ENCODE results near the gene MSANTD1.
A peak's percentile ranks its signal among the peaks of the same experiment; 100 is the strongest.

The MSANTD1 gene

GRCh38 chr4:3283483-3283882 is 34.5 kb downstream of the MSANTD1 start:
- Mint-ChIP-seq H3K9me3 (no peaks in the 10 kb centered on the region), H3K36me3 (peaks cover 2% of the 10 kb centered on the region), H3K27me3 (peaks cover 6% of the 10 kb centered on the region), H3K4me3 (no peak overlapping the region), H3K4me1 (no peaks in the 10 kb centered on the region), H3K27ac (no peak overlapping the region)

GRCh38 chr4:3283916-3284315 is 35.0 kb downstream of the MSANTD1 start:
- H3K27ac Mint-ChIP-seq = no peak overlapping the region
- no peak overlapping the region for H3K4me3 Mint-ChIP-seq
- H3K4me1 Mint-ChIP-seq = no peaks in the 10 kb centered on the region
- peaks cover 6% of the 10 kb centered on the region for H3K27me3 Mint-ChIP-seq
- no peaks in the 10 kb centered on the region for H3K9me3 Mint-ChIP-seq
- H3K36me3 Mint-ChIP-seq = peaks cover 2% of the 10 kb centered on the region

DNA sequence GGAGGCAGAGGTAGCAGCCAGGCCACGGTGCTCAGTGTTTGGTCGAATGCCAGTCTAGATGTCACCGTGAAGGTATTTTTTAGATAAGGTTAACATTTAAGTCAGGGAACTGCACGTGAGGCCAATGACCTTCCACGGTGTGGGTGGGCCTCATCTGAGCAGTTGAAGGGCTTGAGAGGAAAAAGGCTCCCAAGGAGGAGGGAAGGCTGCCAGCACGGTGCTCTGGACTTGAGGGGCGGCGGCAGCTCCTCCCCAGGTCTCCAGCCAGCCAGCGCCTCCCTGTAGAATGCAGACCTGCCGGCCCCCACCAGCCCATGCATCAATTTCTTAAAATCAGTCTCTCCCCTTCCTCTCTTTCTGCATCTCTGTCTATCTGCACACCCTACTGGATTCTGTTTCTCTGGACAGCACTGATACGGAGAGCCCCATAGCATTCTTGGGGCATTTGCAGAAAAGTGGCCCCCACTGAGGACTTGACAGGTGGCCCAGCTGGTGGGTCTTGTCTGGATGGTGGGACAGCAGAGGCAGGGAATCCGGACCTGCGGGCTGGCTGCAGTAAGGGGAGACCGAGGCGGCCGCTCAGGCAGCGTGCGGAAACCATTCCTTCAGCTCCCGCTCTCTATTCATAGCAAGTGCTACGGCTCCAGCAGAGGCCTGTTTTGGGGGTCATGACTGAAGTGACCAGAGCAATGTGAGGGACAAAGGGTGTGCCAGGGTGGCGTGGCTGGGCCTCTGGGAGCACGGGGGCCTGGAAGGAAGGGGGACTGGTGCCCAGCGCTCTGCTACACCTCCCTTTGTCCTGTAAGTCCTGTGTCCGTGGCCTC is 36.0 kb downstream of the MSANTD1 start:
- no peak overlapping the region for H3K27ac Mint-ChIP-seq
- H3K9me3 Mint-ChIP-seq = no peaks in the 10 kb centered on the region
- H3K4me3 Mint-ChIP-seq = no peak overlapping the region
- H3K27me3 Mint-ChIP-seq = peaks cover 6% of the 10 kb centered on the region
- peaks cover 2% of the 10 kb centered on the region for H3K36me3 Mint-ChIP-seq
- no peaks in the 10 kb centered on the region for H3K4me1 Mint-ChIP-seq

GRCh38 chr4:3285558-3286334 is 36.8 kb downstream of the MSANTD1 start:
- Mint-ChIP-seq H3K4me1 (no peaks in the 10 kb centered on the region), H3K27ac (no peak overlapping the region), H3K9me3 (no peaks in the 10 kb centered on the region), H3K27me3 (peaks cover 6% of the 10 kb centered on the region), H3K36me3 (peaks cover 2% of the 10 kb centered on the region), H3K4me3 (no peak overlapping the region)

DNA sequence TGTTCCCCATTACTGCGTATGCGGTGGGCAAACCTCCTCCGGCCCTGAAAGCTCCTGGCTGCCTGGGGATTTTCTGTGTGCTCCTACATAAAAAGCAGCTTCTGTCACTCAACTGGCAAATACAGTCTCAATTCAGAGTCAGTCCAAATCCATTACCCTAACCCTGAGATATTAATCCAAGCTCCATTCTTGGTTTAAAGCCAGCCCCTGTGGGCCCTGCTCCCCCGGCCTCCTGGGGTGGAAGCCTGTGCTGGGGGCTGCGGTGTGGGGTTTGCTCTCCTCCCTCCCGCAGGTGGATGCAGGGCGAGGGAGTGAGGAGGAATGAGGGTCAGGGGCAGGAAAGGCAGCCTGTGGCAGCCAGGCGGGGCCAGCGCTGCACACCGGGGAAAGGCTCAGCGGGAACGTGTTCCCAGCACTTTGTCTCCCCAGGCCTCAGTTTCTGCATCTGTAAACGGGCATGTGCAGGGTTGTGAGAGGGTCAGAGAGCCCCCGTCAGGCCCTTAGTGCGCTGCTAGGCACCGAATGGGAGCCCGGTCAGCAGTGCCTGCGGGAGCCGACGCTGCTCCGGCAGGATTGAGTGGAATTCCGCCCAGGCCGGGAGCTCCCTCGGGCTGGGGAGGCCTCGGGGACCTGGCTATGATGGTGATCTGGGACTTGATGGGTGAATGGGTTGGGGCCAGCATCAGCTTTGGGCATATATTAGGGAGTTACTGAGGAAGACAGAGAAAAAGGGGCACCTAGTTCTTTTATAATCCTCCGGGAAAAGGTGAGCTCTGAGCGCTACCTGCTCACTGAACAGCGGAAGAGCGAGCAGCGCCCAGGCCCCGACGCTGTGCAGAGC is 37.6 kb downstream of the MSANTD1 start:
- peaks cover 3% of the 10 kb centered on the region for H3K4me1 Mint-ChIP-seq
- peaks cover 6% of the 10 kb centered on the region for H3K27me3 Mint-ChIP-seq
- no peak overlapping the region for H3K4me3 Mint-ChIP-seq
- no peaks in the 10 kb centered on the region for H3K9me3 Mint-ChIP-seq
- H3K36me3 Mint-ChIP-seq = peaks cover 2% of the 10 kb centered on the region
- no peak overlapping the region for H3K27ac Mint-ChIP-seq

- Mint-ChIP-seq H3K36me3 (no peaks in the 10 kb centered on the region), H3K27ac (no peak overlapping the region), H3K9me3 (no peaks in the 10 kb centered on the region), H3K4me1 (peaks cover 6% of the 10 kb centered on the region), H3K4me3 (no peak overlapping the region), H3K27me3 (peaks cover 6% of the 10 kb centered on the region)
These were observed 38.5 kb downstream of the MSANTD1 start for GRCh38 chr4:3287271-3287971.

- H3K27me3 Mint-ChIP-seq = peaks cover 6% of the 10 kb centered on the region
- H3K4me1 Mint-ChIP-seq = peaks cover 6% of the 10 kb centered on the region
- H3K36me3 Mint-ChIP-seq = no peaks in the 10 kb centered on the region
- H3K9me3 Mint-ChIP-seq = no peaks in the 10 kb centered on the region
- H3K4me3 Mint-ChIP-seq = no peak overlapping the region
- H3K27ac Mint-ChIP-seq = no peak overlapping the region
These were observed 39.1 kb downstream of the MSANTD1 start for GRCh38 chr4:3287972-3288570.

DNA sequence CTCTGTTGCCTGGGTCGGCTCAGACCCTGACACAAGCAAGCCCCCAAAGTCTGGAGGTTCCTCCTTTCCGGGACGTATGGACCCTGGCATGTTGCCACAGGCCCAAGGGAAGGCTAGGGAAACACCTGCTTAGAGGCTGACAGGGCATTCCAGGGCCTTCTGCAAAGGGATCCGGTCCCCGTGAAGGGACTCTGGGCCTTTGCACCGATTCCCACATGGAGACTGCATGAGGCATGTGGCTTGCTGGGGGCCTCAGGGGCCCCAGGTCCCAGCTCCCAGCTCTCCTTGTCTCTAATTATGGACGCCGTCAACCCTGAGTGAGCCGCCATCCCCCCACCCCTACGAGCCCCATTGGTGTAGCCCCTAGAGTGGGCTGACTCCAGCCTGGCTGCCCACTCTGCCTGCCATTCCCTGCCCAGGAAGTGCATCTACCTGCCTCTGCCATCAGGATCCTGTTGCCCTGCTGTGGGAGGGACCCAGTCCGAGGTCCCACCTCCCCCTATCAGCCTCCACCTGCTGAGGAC is 39.7 kb downstream of the MSANTD1 start:
- no peaks in the 10 kb centered on the region for H3K36me3 Mint-ChIP-seq
- H3K27me3 Mint-ChIP-seq = peaks cover 6% of the 10 kb centered on the region
- peaks cover 10% of the 10 kb centered on the region for H3K4me1 Mint-ChIP-seq
- H3K27ac Mint-ChIP-seq = no peak overlapping the region
- H3K9me3 Mint-ChIP-seq = no peaks in the 10 kb centered on the region
- H3K4me3 Mint-ChIP-seq = no peak overlapping the region

GRCh38 chr4:3290476-3290875 is 41.5 kb downstream of the MSANTD1 start:
- H3K4me3 Mint-ChIP-seq = peak overlapping the region; percentile 7
- peaks cover 18% of the 10 kb centered on the region for H3K4me1 Mint-ChIP-seq
- H3K36me3 Mint-ChIP-seq = no peaks in the 10 kb centered on the region
- peaks cover 4% of the 10 kb centered on the region for H3K27me3 Mint-ChIP-seq
- H3K27ac Mint-ChIP-seq = no peak overlapping the region
- no peaks in the 10 kb centered on the region for H3K9me3 Mint-ChIP-seq

DNA sequence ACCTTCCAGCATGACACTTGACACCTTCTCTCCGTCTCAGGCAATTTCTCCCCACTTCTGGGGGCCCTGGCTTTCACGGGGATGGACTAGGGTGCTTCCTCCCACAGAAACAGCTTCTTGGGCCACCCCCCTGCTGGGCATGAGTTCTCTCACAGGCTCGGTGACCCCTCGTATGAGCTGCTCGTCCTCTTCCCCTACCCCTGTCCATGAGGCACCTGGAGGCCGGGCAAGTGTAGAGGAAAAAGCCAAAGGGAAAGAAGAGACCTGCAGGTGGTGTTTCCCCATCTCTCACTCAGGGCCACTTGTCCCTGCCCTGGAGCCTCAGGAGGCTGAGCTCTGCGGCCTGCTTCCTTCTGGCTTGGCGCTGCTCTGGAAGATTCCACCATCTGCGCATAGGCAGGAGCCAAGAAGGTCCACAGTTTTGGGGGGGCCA is 41.9 kb downstream of the MSANTD1 start:
- Mint-ChIP-seq H3K27me3 (peaks cover 4% of the 10 kb centered on the region), H3K4me1 (peaks cover 18% of the 10 kb centered on the region), H3K27ac (no peak overlapping the region), H3K36me3 (no peaks in the 10 kb centered on the region), H3K4me3 (peak overlapping the region; percentile 7), H3K9me3 (no peaks in the 10 kb centered on the region)

DNA sequence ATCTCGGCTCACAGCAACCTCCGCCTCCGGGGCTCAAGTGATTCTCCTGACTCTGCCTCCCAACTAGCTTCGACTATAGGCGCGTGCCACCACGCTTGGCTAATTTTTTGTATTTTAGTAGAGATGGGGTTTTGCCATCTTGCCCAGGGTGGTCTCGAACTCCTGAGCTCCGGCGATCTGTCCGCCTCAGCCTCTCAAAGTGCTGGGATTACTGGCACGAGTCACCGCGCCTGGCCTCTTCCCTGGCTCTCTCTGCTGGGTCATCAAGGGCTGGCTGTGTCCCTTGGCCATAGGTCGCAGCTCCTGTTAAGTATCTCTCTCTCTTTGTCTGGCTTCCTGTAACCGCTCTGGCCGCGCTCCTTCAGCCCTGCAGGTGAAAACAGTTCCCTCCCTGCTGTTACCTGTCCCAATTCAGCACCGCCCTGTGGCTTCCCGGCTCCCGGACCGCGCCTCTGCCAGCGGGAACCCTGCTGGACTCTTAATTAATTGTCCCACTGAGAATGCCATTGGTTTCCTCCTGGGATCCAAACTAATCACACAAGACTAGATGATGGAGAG is 42.5 kb downstream of the MSANTD1 start:
- Mint-ChIP-seq H3K36me3 (no peaks in the 10 kb centered on the region), H3K9me3 (no peaks in the 10 kb centered on the region), H3K4me1 (peaks cover 18% of the 10 kb centered on the region), H3K4me3 (peak overlapping the region; percentile 90), H3K27me3 (peaks cover 4% of the 10 kb centered on the region), H3K27ac (peak overlapping the region; percentile 42)

- Mint-ChIP-seq H3K27ac (peak overlapping the region; percentile 42), H3K9me3 (no peaks in the 10 kb centered on the region), H3K27me3 (no peaks in the 10 kb centered on the region)
These were observed 43.1 kb downstream of the MSANTD1 start for GRCh38 chr4:3291969-3292570.

DNA sequence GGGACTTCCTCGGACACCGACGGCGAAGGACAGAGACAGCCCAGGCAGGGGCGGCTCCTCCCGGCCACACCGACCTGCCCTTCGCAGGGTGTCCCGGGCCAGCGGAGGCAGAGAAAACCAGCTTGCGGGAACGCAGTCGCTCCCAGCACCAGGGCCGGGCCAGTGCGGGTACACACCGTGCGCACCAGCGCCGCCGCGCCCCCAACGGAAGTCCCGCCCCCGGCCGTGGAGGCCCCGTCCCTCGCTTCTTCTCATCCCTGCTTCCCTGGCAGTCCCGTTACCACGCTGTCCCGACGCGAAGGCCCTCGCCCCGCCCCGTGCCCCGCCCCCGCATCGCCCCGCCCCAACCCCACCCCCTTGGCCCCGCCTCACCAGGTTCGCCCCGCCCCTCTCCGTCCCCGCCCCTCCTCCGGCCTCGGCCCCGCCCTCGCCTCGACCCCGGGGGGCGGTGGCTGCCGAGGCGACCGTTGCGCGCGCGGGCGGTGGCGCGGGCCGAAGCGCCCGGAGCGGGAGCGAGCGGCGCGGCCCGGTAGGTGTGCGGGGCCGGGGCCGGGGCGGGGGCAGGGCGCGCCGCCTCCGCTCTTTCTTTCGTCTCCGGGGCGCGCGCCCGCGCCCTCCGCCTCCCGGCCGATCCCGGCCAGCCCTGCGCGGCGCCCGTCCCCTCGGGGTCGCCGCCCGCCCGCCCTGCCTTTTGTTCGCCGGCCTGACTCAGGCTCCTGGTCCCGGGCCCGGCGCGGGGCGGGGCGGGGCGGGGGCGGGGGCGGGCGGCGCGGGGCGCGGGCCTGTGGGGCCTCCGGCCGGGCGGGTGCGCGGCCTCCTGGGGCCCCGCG is 43.8 kb downstream of the MSANTD1 start, which contains the start of gene RGS12:
Gene RGS12 (plus strand): TSS at position 451 of the 830 bp plus-strand sequence. CDS start 23,150 bp downstream, outside the sequence.
- H3K27ac Mint-ChIP-seq = peak within 1 kb of the TSS; percentile 42
- H3K36me3 Mint-ChIP-seq = peaks cover 1% of the 10 kb centered on the region
- peaks cover 18% of the 10 kb centered on the region for H3K4me1 Mint-ChIP-seq
- peak within 1 kb of the TSS; percentile 90 for H3K4me3 Mint-ChIP-seq
- no peaks in the 10 kb centered on the region for H3K27me3 Mint-ChIP-seq
- H3K9me3 Mint-ChIP-seq = no peaks in the 10 kb centered on the region

More at GRCh38 chr4:3291969-3292570, 43.1 kb downstream of the MSANTD1 start:
- peak overlapping the region; percentile 90 for H3K4me3 Mint-ChIP-seq
- H3K4me1 Mint-ChIP-seq = peaks cover 18% of the 10 kb centered on the region
- H3K36me3 Mint-ChIP-seq = no peaks in the 10 kb centered on the region

Data from activated naive CD4-positive, alpha-beta T cell treated with anti-CD3 and anti-CD28 coated beads, Interleukin-2, amount 50 U/mL, for 24 hours (primary cell).